ENCODE measurements around the gene SDCBP2. TPM values are rescaled to one million over a fixed set of nuclear protein-coding genes. Genes with fewer than 3 reads are reported as not detected.

SDCBP2 gene
- total and polyA plus RNA-seq, 2 of the 4 experiments (the other 2 are of a cell fraction) = 0.54 to 1.3 TPM

GRCh38 chr20:1274485-1275311, 54.2 kb downstream of the SDCBP2 start:
- Histone ChIP-seq H3K14ac (replicated peaks; ENCODE audit: low read depth, low read length) (no peak overlapping the region), H3K27me3 (ENCODE audit: control insufficient read depth, insufficient read depth, low read length) (no peaks in the 10 kb centered on the region), H3K23ac (ENCODE audit: low read depth, low read length) (no peak overlapping the region), H4K20me1 (ENCODE audit: insufficient read depth, low read length) (peaks cover 13% of the 10 kb centered on the region; the same call in 1 of the 2 replicates), H2BK15ac (ENCODE audit: low read depth, low read length) (no peak overlapping the region), H3K9me3 (ENCODE audit: control insufficient read depth, insufficient read depth, low read length) (no peaks in the 10 kb centered on the region), H2AK5ac (ENCODE audit: low read depth, low read length) (no peak overlapping the region), H4K5ac (ENCODE audit: low read depth, low read length) (no peak overlapping the region), H4K8ac (ENCODE audit: low read depth in 2 of 2, low read length in 2 of 2) (no peak overlapping the region), H3K9me1 (ENCODE audit: insufficient read depth, low read length) (peaks cover 18% of the 10 kb centered on the region), H3K18ac (ENCODE audit: low read depth, low read length) (no peak overlapping the region), H2BK5ac (ENCODE audit: low read depth, low read length, poor library complexity, severe bottlenecking) (no peak overlapping the region), H3K9ac (ENCODE audit: low read depth, low read length) (no peak overlapping the region), H2BK120ac (ENCODE audit: low read depth, low read length) (no peak overlapping the region), H2AFZ (replicated peaks; ENCODE audit: low read length, poor library complexity) (no peak overlapping the region), H3K36me3 (ENCODE audit: control insufficient read depth, insufficient read depth, low read length) (peaks cover 1% of the 10 kb centered on the region; the same call in 1 of the 2 replicates), H2BK20ac (ENCODE audit: low read depth, low read length) (no peak overlapping the region), H2AK9ac (replicated peaks; ENCODE audit: low read depth, low read length, poor library complexity) (no peak overlapping the region), H3K79me1 (ENCODE audit: low read depth in 1 of 2, low read length in 2 of 2) (peaks cover 14 to 23% of the 10 kb centered on the region in 2 experiments), H3K4me2 (ENCODE audit: low read depth, low read length) (no peak overlapping the region), H3K56ac (ENCODE audit: extremely low read depth, insufficient read depth, low read length) (no peak overlapping the region), H3K4ac (ENCODE audit: low read depth, low read length) (no peak overlapping the region), H4K91ac (ENCODE audit: insufficient read depth, low read depth, low read length) (no peak overlapping the region), H3K4me1 (ENCODE audit: control insufficient read depth, insufficient read depth, low read length) (peaks cover 2% of the 10 kb centered on the region; the same call in 1 of the 2 replicates), H3K27ac (ENCODE audit: insufficient read depth, low read length) (no peak overlapping the region), H3K4me3 (ENCODE audit: insufficient read depth, low read depth, low read length) (no peak overlapping the region)
- BruUV-seq (replicated peaks) = no TSS peak
- ChIA-PET CTCF (interaction anchor here (1.5 kb wide), 1 partner anchor 9 kb away, joined by 4 read pairs; no protein-coding TSS in a partner anchor), POLR2A (ENCODE audit: unreplicated experiment) (no interaction called here)
- DNase-seq = no peak
- ATAC-seq (ENCODE audit: low read depth) = no peak
- dilution Hi-C loops (cut with HindIII; ENCODE audit: low sequenced_read_pairs, unreplicated experiment) = no loop called here
- in situ Hi-C loops (cut with MboI; ENCODE audit: low sequenced_read_pairs) = no loop called here
- TF ChIP-seq MAZ (IDR thresholded peaks at IDR 0.05; ENCODE audit: borderline replicate concordance, low read depth, low read length) = no peak
- TF ChIP-seq CTCF (conservative IDR thresholded peaks at IDR 0.05; ENCODE audit: low read depth, low read length) = no peak
- TF ChIP-seq RFX5 (IDR thresholded peaks at IDR 0.05; ENCODE audit: low read depth, low read length) = no peak
- TF ChIP-seq MAFK (IDR thresholded peaks at IDR 0.05; ENCODE audit: low read depth, low read length) = no peak
- no peak for TF ChIP-seq RAD21 (IDR thresholded peaks at IDR 0.05; ENCODE audit: low read length)
- no peak for TF ChIP-seq BHLHE40 (IDR thresholded peaks at IDR 0.05; ENCODE audit: low read depth, low read length)
- no peak for TF ChIP-seq MXI1 (IDR thresholded peaks at IDR 0.05; ENCODE audit: borderline replicate concordance, low read depth, low read length)
- TF ChIP-seq NFE2L2 (IDR thresholded peaks at IDR 0.05; ENCODE audit: low read depth, low read length) = no peak
- no peak for TF ChIP-seq USF2 (IDR thresholded peaks at IDR 0.05; ENCODE audit: low read depth, low read length)
- TF ChIP-seq SMC3 (IDR thresholded peaks at IDR 0.05; ENCODE audit: low read depth, low read length) = no peak
- no peak for TF ChIP-seq ELK1 (IDR thresholded peaks at IDR 0.05; ENCODE audit: borderline replicate concordance, low read depth, low read length)
- 88% methylated on average over 5 of the region's 14 CpGs; no CpG with 5 or more reads in 1 of the 2 experiments for WGBS, 2 experiments (ENCODE audit: extremely low coverage in 2 of 2, insufficient read length in 1 of 2)
- intact Hi-C loops (cut with micrococcal nuclease) = no loop called here

All from IMR-90 (cell line).